ENCODE data around the gene RPP21. TPM values are rescaled to one million over a fixed set of nuclear protein-coding genes. Genes with fewer than 3 reads are reported as not detected.

Gene RPP21
- total and polyA plus RNA-seq, 10 of the 15 experiments (the other 5 are each of a cell fraction or from before 2014, with no cell fraction given) = 14.3 to 94.6 (median 42.1) TPM

GRCh38 chr6:30322527-30323501 is 22.1 kb upstream of the RPP21 start:
- TF ChIP-seq MLLT1 (IDR thresholded peaks at IDR 0.05) (peak; percentile 93), RUNX3 (IDR thresholded peaks at IDR 0.05; ENCODE audit: low read length) (no peak), SPI1 (IDR thresholded peaks at IDR 0.05; ENCODE audit: borderline replicate concordance, insufficient read depth, low read depth, low read length) (peak; percentile 33; the same call in 1 of the 2 replicates), ZNF687 (IDR thresholded peaks at IDR 0.05) (peak; percentile 64; the same call in 1 of the 2 replicates), NFYB (IDR thresholded peaks at IDR 0.05; ENCODE audit: insufficient read depth, low read depth, low read length) (0 out of 2 replicates have a peak, but pooled peaks have one; percentile 10), ZNF592 (IDR thresholded peaks at IDR 0.05) (peak; percentile 73; the same call in 1 of the 2 replicates), MXI1 (IDR thresholded peaks at IDR 0.05; ENCODE audit: low read depth, low read length) (no peak)
- peaks cover 10% of the 10 kb centered on the region for H3K4me1 ChIP-seq (ENCODE audit: control insufficient read depth, insufficient read depth, low read length)
- 0 out of 2 replicates have a peak overlapping the region, but pooled peaks have one; percentile 8 for H3K9ac ChIP-seq (ENCODE audit: control insufficient read depth, insufficient read depth, low read length)
- WGBS (ENCODE audit: insufficient coverage, insufficient replicate concordance, low lambda C conversion rate, missing lambda C conversion rate) = 56% methylated on average over 19 of the region's 20 CpGs
- peak overlapping the region; percentile 47 for H3K4me2 ChIP-seq (ENCODE audit: control insufficient read depth, insufficient read depth)
- ChIA-PET SMC1A (ENCODE audit: uncharacterized antibody, unreplicated experiment) (interaction anchor here (0.6 to 2.1 kb wide), 6 partner anchors 9 to 83 kb away, joined by 3 to 5 read pairs (median 4); no protein-coding TSS in a partner anchor), CTCF (interaction anchor here (1.4 to 1.6 kb wide), 3 partner anchors 18 to 104 kb away, joined by 3 read pairs; no protein-coding TSS in a partner anchor), POLR2A (interaction anchor here (0.6 to 4.0 kb wide), 4 partner anchors 9 to 349 kb away, joined by 4 to 14 read pairs (median 6); no protein-coding TSS in a partner anchor), RAD21 (ENCODE audit: unreplicated experiment) (interaction anchor here (0.6 kb wide), 1 partner anchor 757 kb away, joined by 4 read pairs; no protein-coding TSS in a partner anchor)
- peaks cover 84% of the 10 kb centered on the region for H3K79me2 ChIP-seq (ENCODE audit: control insufficient read depth, insufficient read depth, low read length)
- H3K4me3 ChIP-seq = peak overlapping the region; percentile 22; the same call in 1 of the 2 replicates
- H3K36me3 ChIP-seq (ENCODE audit: control insufficient read depth in 2 of 2, insufficient read depth in 2 of 2, low read length in 1 of 2) = peaks cover 0 to 4% of the 10 kb centered on the region in 2 experiments; a peak in 1 of 4 replicates
- DNase-seq (ENCODE audit: low read depth, low spot score) = no peak
- BruUV-seq (replicated peaks) = no TSS peak
- no peak for FAIRE-seq
- intact Hi-C loops (cut with micrococcal nuclease; ENCODE audit: unreplicated experiment) = loop anchor here (10.0 kb wide), 1 partner anchor 232 kb away; the partner anchor contains the start of genes GNL1 and PRR3
- H3K27me3 ChIP-seq (replicated peaks in 1 of 2; ENCODE audit: control insufficient read depth in 2 of 2, insufficient read depth in 2 of 2, low read length in 1 of 2) = no peaks in the 10 kb centered on the region
- H4K20me1 ChIP-seq (ENCODE audit: control insufficient read depth, insufficient read depth) = peaks cover 3% of the 10 kb centered on the region; the same call in 1 of the 2 replicates
- no peak overlapping the region for H2AFZ ChIP-seq (ENCODE audit: control insufficient read depth, low read depth, low read length)
- H3K27ac ChIP-seq (ENCODE audit: control insufficient read depth, insufficient read depth) = no peak overlapping the region; the same call in 1 of the 2 replicates
- no peak for ATAC-seq
- no peaks in the 10 kb centered on the region; the same call in 2 of the 3 replicates for H3K9me3 ChIP-seq (replicated peaks; ENCODE audit: control insufficient read depth, insufficient read depth, low read length)
- in situ Hi-C loops (cut with MboI) = no loop called here
